ENCODE measurements around the gene ZNF276. TPM values are rescaled to one million over a fixed set of nuclear protein-coding genes. Genes with fewer than 3 reads are reported as not detected.

Gene ZNF276
- total RNA-seq, 1 experiment from 2014 or later, result 16.4 TPM

GRCh38 chr16:89700649-89701424 lies 20.5 kb upstream of the ZNF276 start:
- Histone ChIP-seq H3K9me3 (replicated peaks) (no peaks in the 10 kb centered on the region), H3K27ac (no peak overlapping the region), H3K4me1 (replicated peaks) (peaks cover 24% of the 10 kb centered on the region), H3K4me3 (peak overlapping the region; percentile 55), H3K27me3 (replicated peaks) (no peaks in the 10 kb centered on the region), H3K36me3 (peaks cover 17% of the 10 kb centered on the region)
- peak in 1 of 2 experiments; percentile 39 for DNase-seq (ENCODE audit: low read depth in 1 of 2, low spot score in 2 of 2)

GRCh38 chr16:89701425-89702406 lies 19.6 kb upstream of the ZNF276 start, which contains the start of gene SPATA2L:
SPATA2L (minus strand) TSS chr16:89701705; CDS start chr16:89701232, 473 bp downstream.
- Histone ChIP-seq H3K27ac (no peak within 1 kb of the TSS), H3K9me3 (replicated peaks) (no peaks in the 10 kb centered on the region), H3K36me3 (peaks cover 12% of the 10 kb centered on the region; the same call in 1 of the 2 replicates), H3K4me1 (replicated peaks) (peaks cover 29% of the 10 kb centered on the region), H3K27me3 (replicated peaks) (no peaks in the 10 kb centered on the region), H3K4me3 (peak within 1 kb of the TSS; percentile 55)
- peak; percentile 82 to 83 for DNase-seq (ENCODE audit: low read depth in 1 of 2, low spot score in 2 of 2)

GRCh38 chr16:89704281-89704680 lies 17.1 kb upstream of the ZNF276 start:
- H3K4me3 ChIP-seq, result no peak overlapping the region
- no peak for DNase-seq (ENCODE audit: low read depth in 1 of 2, low spot score in 2 of 2)

GRCh38 chr16:89705006-89705405 lies 16.3 kb upstream of the ZNF276 start:
- H3K36me3 ChIP-seq, result 0 out of 2 replicates have a peak, but pooled peaks cover 5% of the 10 kb centered on the region
- H3K9me3 ChIP-seq (replicated peaks), result no peaks in the 10 kb centered on the region
- peaks cover 26% of the 10 kb centered on the region for H3K4me1 ChIP-seq (replicated peaks)
- DNase-seq (ENCODE audit: low read depth in 1 of 2, low spot score in 2 of 2), result no peak
- no peak overlapping the region for H3K4me3 ChIP-seq
- no peak overlapping the region for H3K27ac ChIP-seq
- no peaks in the 10 kb centered on the region for H3K27me3 ChIP-seq (replicated peaks)

More at GRCh38 chr16:89704281-89704680, 17.1 kb upstream of the ZNF276 start:
- no peaks in the 10 kb centered on the region for H3K27me3 ChIP-seq (replicated peaks)
- H3K4me1 ChIP-seq (replicated peaks), result peaks cover 29% of the 10 kb centered on the region
- no peaks in the 10 kb centered on the region for H3K9me3 ChIP-seq (replicated peaks)
- H3K36me3 ChIP-seq, result 0 out of 2 replicates have a peak, but pooled peaks cover 5% of the 10 kb centered on the region
- no peak overlapping the region for H3K27ac ChIP-seq

- Histone ChIP-seq H3K27ac (no peak overlapping the region), H3K27me3 (replicated peaks) (no peaks in the 10 kb centered on the region), H3K4me3 (no peak overlapping the region), H3K36me3 (no peaks in the 10 kb centered on the region), H3K9me3 (replicated peaks) (no peaks in the 10 kb centered on the region), H3K4me1 (replicated peaks) (peaks cover 13% of the 10 kb centered on the region)
- DNase-seq (ENCODE audit: low read depth in 1 of 2, low spot score in 2 of 2), result no peak
Observed at GRCh38 chr16:89706518-89707260, 14.6 kb upstream of the ZNF276 start.

- Histone ChIP-seq H3K27me3 (replicated peaks) (no peaks in the 10 kb centered on the region), H3K36me3 (no peaks in the 10 kb centered on the region), H3K4me3 (no peak overlapping the region), H3K27ac (no peak overlapping the region), H3K4me1 (replicated peaks) (peaks cover 8% of the 10 kb centered on the region), H3K9me3 (replicated peaks) (no peaks in the 10 kb centered on the region)
- DNase-seq (ENCODE audit: low read depth in 1 of 2, low spot score in 2 of 2), result no peak
Observed at GRCh38 chr16:89707695-89708094, 13.6 kb upstream of the ZNF276 start.

GRCh38 chr16:89708481-89708931 lies 12.8 kb upstream of the ZNF276 start:
- Histone ChIP-seq H3K36me3 (no peaks in the 10 kb centered on the region), H3K27me3 (replicated peaks) (no peaks in the 10 kb centered on the region), H3K4me1 (replicated peaks) (peaks cover 8% of the 10 kb centered on the region), H3K27ac (no peak overlapping the region), H3K4me3 (no peak overlapping the region), H3K9me3 (replicated peaks) (no peaks in the 10 kb centered on the region)
- DNase-seq (ENCODE audit: low read depth in 1 of 2, low spot score in 2 of 2), result no peak

- Histone ChIP-seq H3K4me3 (no peak overlapping the region), H3K9me3 (replicated peaks) (no peaks in the 10 kb centered on the region), H3K27ac (no peak overlapping the region), H3K27me3 (replicated peaks) (no peaks in the 10 kb centered on the region), H3K36me3 (no peaks in the 10 kb centered on the region), H3K4me1 (replicated peaks) (peaks cover 8% of the 10 kb centered on the region)
- no peak for DNase-seq (ENCODE audit: low read depth in 1 of 2, low spot score in 2 of 2)
Observed at GRCh38 chr16:89709166-89709565, 12.2 kb upstream of the ZNF276 start.

- Histone ChIP-seq H3K27me3 (replicated peaks) (no peaks in the 10 kb centered on the region), H3K9me3 (replicated peaks) (no peaks in the 10 kb centered on the region), H3K4me3 (no peak overlapping the region), H3K36me3 (no peaks in the 10 kb centered on the region), H3K4me1 (replicated peaks) (peaks cover 8% of the 10 kb centered on the region), H3K27ac (no peak overlapping the region)
- no peak for DNase-seq (ENCODE audit: low read depth in 1 of 2, low spot score in 2 of 2)
Observed at GRCh38 chr16:89709716-89710432, 11.5 kb upstream of the ZNF276 start.

GRCh38 chr16:89710709-89711564 lies 10.4 kb upstream of the ZNF276 start:
- DNase-seq (ENCODE audit: low read depth in 1 of 2, low spot score in 2 of 2), result peak in 1 of 2 experiments; percentile 47
- Histone ChIP-seq H3K9me3 (replicated peaks) (no peaks in the 10 kb centered on the region), H3K4me3 (no peak overlapping the region), H3K27me3 (replicated peaks) (no peaks in the 10 kb centered on the region), H3K27ac (no peak overlapping the region), H3K4me1 (replicated peaks) (peaks cover 4% of the 10 kb centered on the region), H3K36me3 (no peaks in the 10 kb centered on the region)

GRCh38 chr16:89711601-89712273 lies 9.6 kb upstream of the ZNF276 start:
- no peaks in the 10 kb centered on the region for H3K4me1 ChIP-seq (replicated peaks)
- H3K27me3 ChIP-seq (replicated peaks), result no peaks in the 10 kb centered on the region
- peak in 1 of 2 experiments; percentile 49 for DNase-seq (ENCODE audit: low read depth in 1 of 2, low spot score in 2 of 2)
- H3K4me3 ChIP-seq, result no peak overlapping the region
- no peak overlapping the region for H3K27ac ChIP-seq
- no peaks in the 10 kb centered on the region for H3K9me3 ChIP-seq (replicated peaks)
- H3K36me3 ChIP-seq, result no peaks in the 10 kb centered on the region
